Subcutaneous adipose tissue (tissue), 4 donors: ENCODE data around the gene BNIP3. TPM values are rescaled to one million over a fixed set of nuclear protein-coding genes. Genes with fewer than 3 reads are reported as not detected.

ENCODE experiments used
- CTCF ChIP-seq: fragments of 450-650 bp; IDR thresholded peaks from one replicate; pipeline ENCODE4 v1.5.1; 2016; ENCODE audit warnings: low read depth, mild to moderate bottlenecking, control low read depth, antibody characterized with exemption, moderate library complexity
- total RNA-seq, 4 donors: library from RNA; depleted of rRNA; stranded (reverse); fragments of >200 nt; gene quantifications; one replicate each; pipeline ENCODE4 v1.1.0, GENCODE V29; 2016

BNIP3 gene
- total RNA-seq, 4 donors from 2014 or later, result 126 to 186 (median 157) TPM

- TF ChIP-seq CTCF, result no peak
These were observed 39.9 kb upstream of the BNIP3 start for GRCh38 chr10:132021504-132022143.

GRCh38 chr10:132021046-132021445 lies 39.3 kb upstream of the BNIP3 start:
- TF ChIP-seq CTCF, result no peak

- TF ChIP-seq CTCF, result no peak
These were observed 38.7 kb upstream of the BNIP3 start for GRCh38 chr10:132020456-132020855.

GRCh38 chr10:132019366-132019765 lies 37.6 kb upstream of the BNIP3 start:
- TF ChIP-seq CTCF, result no peak

GRCh38 chr10:132018446-132018845 lies 36.7 kb upstream of the BNIP3 start:
- TF ChIP-seq CTCF, result no peak

GRCh38 chr10:132016514-132016913 lies 34.8 kb upstream of the BNIP3 start:
- TF ChIP-seq CTCF, result no peak

GRCh38 chr10:132011445-132011844 lies 29.7 kb upstream of the BNIP3 start:
- TF ChIP-seq CTCF, result no peak
